NCI-H1092 (cell line): ENCODE results near the gene CDKN2AIP.
A peak's percentile ranks its signal among the peaks of the same experiment; 100 is the strongest.
"Not testable (repeated sequence)": the region's sequence is repeated elsewhere in the genome, so short reads cannot be mapped to it uniquely, and the experiment has no call there.

Experiments used
- DNase-seq: peaks from one replicate; lab custom pipeline; 2025; lab: John Stamatoyannopoulos, UW

CDKN2AIP gene

DNA sequence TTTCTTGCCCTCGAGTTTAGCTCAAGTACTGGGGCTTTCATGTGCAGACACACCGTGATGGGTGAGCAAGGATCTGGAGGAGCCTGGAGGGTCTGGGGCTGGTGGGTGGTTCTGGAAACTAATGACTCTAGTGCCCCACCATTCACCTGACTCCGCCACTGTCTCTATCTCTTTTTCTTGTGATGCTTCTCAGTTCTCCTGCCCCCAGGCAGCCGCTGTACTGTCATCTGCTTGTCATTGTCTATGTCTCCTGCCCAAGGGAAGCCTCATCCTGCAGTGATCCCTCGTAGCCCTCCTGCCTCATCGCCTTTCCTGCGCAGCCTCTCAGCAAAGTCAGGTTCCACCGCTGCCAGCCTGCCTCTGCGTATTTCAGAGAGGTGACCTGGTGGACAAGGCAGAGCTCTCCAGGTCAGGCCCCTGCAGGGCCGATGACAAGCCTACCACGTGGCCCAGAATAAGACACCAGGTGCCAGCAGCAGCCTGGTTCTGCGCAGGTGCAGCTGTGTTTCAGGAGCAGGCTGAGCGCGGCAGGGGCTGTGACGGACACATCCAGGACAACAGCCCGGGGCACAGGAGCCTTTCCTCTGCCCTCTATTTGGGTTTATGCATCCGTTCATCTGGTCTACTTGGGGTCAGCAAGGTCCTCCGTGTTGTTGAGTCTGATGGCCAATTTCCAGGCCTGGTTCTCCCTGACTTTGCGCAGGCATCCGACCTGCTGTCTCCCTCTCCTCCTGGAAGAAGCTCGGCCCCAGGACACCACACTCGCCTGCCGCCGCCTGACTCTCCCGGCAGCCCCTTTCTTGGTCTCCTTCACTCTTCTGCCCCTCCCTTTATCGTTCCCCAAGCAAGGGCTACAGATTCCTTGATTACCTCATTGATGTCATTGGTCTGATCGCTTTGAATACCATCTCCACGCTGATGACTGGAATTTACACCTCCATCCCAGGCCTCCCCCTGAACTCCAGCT lies 30.9 kb upstream of the CDKN2AIP start:
- no peak for DNase-seq

DNA sequence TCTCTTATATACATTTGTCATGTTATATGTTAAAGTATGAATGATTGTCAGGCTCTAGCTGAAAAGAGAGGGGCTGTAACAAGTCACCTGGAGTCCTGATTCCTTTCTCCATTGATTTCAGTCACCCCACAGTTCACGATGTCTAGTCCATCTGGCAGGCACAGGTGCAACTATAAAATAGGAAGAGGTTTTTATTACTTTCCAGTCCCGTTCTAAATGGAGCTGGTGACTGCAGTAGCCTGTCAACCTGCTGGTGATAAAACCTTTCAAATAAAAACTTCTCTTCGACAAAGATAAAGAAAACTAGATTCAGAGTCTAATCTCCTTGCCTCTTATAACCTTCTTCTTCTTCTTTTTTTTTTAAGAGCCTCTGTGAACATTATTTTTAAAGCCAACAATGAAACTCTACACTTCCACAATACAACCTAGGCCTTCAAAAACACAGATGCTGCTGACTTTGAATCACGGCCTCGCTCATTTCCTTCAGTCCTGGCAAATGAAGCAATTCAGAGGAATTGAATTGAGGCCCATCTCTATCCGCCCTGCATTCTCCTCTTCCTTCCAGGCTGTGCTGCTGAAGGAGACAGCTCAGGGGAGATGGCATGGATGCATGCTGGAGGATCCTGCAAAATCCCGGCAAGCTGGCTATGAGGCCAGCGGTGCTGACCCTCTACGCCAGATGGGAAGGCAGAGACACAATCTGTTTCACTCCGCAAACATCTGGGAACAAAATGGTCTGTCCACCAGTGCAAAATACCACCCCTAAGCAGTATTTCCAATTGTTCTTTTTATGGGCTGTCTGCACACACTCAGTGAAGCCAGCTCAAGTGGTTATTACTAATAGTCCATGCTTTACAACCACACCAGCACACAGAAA lies 27.3 kb upstream of the CDKN2AIP start:
- DNase-seq: peak; percentile 16

- no peak for DNase-seq
Measured at GRCh38 chr4:183422962-183423631, 21.3 kb upstream of the CDKN2AIP start.

GRCh38 chr4:183424109-183424744 lies 20.2 kb upstream of the CDKN2AIP start:
- no peak for DNase-seq

GRCh38 chr4:183426507-183426906 lies 17.9 kb upstream of the CDKN2AIP start:
- no peak for DNase-seq

DNA sequence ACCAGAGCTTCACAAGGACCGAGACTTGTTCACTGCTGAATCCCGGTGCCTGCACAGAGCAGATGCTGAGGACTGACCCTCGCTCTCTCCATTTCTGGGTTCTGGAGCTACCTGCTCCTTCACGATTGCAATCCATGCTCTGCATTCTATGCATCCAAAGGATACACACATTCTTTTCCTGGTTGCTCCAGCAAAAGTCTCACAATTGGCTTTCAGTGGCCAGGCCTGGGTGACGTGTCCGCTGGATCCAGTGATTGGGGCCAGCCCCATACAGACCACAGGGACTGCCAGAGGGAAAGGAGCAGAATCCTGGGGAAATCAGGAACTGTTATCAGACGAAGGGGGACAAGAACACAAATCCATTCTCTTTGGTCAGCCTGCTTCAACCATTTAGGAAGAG lies 14.9 kb upstream of the CDKN2AIP start:
- no peak for DNase-seq

DNA sequence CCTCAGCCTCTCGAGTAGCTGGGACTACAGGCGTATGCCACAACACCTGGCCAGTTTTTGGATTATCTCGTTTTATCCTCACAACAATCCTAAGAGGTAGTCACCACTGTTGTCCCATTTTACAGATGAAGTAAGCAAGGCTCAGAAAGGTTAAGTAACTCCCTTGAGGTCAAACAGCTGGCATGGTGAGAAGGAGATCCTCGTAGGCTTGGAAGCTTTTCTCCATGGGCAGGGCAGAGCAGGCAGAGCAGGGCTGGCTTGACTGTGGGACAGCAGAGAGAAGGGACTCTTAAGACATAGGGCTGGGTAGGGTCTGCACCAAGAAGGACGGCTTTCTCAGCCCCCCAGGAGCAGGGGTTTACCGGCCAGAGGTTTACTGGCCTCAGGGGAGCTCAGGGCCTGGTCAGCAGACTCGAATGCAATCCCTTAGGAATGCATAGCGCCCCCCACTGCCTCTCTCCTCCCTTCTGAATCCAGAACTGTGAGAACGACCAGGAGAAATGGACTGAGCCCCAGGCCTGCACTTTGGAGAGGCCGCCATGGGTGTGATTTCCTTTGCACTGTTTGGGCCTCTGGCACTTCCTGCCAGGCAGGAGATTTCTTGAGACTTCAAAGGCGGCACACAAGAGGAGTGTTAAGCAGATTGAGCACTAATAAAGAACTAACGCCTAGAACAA lies 14.0 kb upstream of the CDKN2AIP start:
- DNase-seq: no peak

DNA sequence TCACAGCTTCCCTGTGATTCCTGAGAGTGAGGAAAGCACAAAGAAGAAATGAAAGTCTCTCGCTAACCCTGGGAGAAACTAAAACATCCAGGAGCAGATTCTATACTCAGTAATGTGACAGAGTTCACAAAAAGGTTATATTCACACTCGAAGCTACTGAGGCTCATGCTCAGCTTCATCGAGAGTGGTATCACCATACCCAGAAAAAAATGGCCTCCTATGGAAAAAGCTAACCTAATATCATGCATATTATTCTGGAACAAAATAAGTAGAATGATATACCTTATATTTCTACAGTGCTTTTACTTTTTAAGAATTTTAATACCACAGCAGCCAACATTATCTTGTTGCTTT lies 13.5 kb upstream of the CDKN2AIP start:
- DNase-seq: no peak

GRCh38 chr4:183431614-183432013 lies 12.8 kb upstream of the CDKN2AIP start:
- no peak for DNase-seq

GRCh38 chr4:183433183-183433582 lies 11.3 kb upstream of the CDKN2AIP start:
- DNase-seq: not testable (repeated sequence)

- DNase-seq: no peak
Measured at GRCh38 chr4:183434264-183434663, 10.2 kb upstream of the CDKN2AIP start.

- no peak for DNase-seq
Measured at GRCh38 chr4:183434666-183435190, 9.7 kb upstream of the CDKN2AIP start.

DNA sequence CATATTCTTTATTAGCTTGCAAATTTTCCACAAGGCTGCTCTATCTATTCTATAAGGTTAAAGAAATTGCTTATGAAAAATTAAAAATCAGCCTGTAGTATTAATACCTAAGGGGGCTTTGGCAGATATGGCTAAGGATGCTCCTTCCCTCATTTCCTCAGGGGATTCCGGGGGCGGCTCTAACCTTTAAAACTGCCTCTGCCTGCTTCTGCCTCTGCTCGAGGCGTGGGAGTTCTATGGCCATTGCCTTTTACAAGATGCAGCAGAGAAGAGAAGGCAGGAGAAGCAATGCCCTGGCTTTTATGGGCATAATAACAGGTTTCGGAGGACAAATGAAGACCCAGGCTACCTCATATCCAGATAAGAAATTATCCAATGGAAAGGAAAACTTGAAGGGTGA lies 8.6 kb upstream of the CDKN2AIP start:
- DNase-seq: no peak

DNA sequence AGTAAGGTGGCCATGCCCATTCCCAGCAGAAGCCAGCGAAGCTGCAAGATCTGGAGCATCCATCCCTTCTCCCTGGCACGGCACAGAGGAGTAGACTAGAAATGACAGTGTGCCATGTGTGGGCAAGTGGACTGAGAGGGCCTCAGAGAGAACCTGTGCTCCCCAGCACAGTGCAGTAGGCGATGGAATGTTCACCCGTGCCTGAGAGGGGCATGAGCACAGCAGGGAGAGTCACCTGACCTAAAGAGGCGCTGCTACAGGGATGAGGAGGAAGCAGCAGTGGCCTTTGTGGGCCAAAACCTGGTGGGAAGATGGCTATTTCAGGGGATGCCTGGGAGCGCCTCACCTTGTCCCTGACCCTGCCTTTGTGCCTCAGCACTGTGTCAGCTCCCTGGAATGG lies 8.0 kb upstream of the CDKN2AIP start:
- no peak for DNase-seq

DNA sequence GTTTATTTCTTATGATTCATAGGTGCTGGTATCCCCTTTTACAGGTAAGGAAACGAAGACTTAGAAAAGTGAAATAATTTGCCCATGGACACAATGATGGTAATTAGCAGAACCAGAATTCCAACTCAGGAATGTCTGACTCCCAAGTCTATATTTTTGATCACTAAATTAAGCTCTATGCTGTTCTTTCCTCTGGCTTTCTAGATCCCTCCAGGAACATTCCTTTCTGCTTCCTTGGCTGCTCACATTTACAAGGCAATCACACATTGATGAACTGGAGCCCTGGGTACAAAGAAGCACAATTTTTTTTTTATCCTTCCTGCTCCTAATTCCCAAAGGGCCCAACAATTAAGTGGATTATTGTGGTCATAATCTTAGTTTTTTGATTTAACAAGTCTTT lies 7.0 kb upstream of the CDKN2AIP start:
- DNase-seq: no peak

DNA sequence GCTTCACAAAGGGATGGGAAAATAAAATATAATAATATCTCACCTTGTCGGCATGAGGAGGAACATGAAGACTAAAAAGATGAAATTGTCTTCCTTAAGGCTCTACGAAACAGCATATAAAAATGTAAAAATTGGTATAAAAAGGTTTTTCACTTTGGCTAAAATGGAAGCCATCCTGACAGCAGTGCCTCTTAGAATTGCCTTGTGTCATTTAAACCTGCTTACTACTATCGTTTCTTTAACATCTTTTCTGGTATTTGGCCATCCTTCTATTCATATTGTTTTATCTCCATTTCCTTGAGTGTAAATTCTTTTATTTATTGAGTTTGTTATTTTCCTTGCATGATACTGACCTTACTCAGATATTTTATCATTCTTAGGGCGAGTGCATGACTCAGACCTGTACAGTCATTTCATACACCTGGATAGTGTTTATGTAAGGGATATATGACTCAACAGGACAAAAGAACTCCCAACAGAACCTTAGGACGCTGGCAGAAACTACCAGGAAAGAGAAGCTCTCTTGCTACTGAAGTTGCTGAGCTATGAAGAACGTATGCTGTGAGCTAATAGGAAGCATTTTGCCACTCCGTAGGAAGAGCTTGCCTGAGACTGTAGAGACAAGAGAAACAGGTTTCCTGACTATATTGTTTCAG lies 5.8 kb upstream of the CDKN2AIP start:
- no peak for DNase-seq

DNA sequence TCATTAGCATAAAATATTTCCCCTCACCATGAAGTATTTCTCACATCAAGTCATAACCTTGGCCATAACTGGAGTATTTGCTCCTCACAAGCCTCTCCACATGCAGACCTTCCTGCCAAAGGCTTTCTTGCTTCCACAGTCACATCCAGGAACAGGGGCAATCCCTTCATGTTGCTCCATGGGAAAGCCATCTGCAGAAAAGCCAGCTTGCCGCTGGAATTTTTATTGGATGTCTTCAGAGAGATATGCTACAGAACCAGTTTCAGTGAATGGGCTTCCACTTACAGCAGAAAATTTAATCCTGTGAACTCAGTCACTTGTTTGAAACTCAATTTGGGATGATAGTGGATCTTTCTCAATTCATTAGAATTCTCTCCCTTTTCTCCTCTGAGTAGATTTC lies 3.2 kb upstream of the CDKN2AIP start:
- DNase-seq: no peak

- DNase-seq: peak; percentile 76
Measured at GRCh38 chr4:183443655-183444213, 702 bp upstream of the CDKN2AIP start.

DNA sequence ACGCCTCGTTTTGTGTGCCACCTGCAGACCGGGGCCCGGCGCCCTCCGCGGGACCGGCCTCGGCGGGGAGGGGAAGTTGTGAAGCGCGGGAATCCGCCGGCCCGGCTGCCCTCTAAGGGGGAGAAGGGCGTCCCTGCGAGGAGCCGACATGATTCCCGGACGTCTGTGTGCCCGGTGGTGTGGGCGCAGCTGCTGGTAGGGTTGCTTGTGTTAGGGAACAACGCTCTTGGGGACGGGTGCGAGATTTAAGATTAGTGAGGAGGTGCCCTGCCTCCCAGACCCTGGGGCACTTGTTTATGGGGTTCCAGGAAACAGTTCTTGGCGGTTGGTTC lies 627 bp downstream of the CDKN2AIP start:
- DNase-seq: no peak

- no peak for DNase-seq
Measured at GRCh38 chr4:183447646-183448045, 3.2 kb downstream of the CDKN2AIP start.
